HCT116 (cell line): ENCODE results near the gene CCDC121.

Experiments used
- CTCF ChIP-seq, 3 experiments: fragments of 200-600 bp in 1 of 3; sonication (generic) in 1 of 3; IDR thresholded peaks in 2 of 3; conservative IDR thresholded peaks in 1 of 3; 2 replicates each; pipeline ENCODE4 v1.5.1; 2012 to 2017; ENCODE audit warnings: low read depth in 2 of 3, low read length in 2 of 3, antibody characterized with exemption in 1 of 3, borderline replicate concordance in 1 of 3, control low read depth in 1 of 3, mild to moderate bottlenecking in 1 of 3, mixed read lengths in 1 of 3, mixed run types in 1 of 3, moderate library complexity in 1 of 3; ENCODE audit not compliant: insufficient read depth in 1 of 3
- POLR2AphosphoS5 ChIP-seq: IDR thresholded peaks from 2 replicates; pipeline ENCODE4 v1.6.1; 2011; ENCODE audit warnings: mild to moderate bottlenecking, low read depth, low read length, moderate library complexity
- SIN3A ChIP-seq: IDR thresholded peaks from 2 replicates; pipeline ENCODE4 v1.6.1; 2012; ENCODE audit warnings: low read depth

- no peak for TF ChIP-seq CTCF (IDR thresholded peaks at IDR 0.05 in 2 of 3, conservative IDR thresholded peaks at IDR 0.05 in 1 of 3; ENCODE audit: borderline replicate concordance in 1 of 3, insufficient read depth in 1 of 3, low read depth in 2 of 3, low read length in 2 of 3)
- TF ChIP-seq POLR2AphosphoS5: no peak
- TF ChIP-seq SIN3A: no peak
Observed at GRCh38 chr2:27613985-27614384, 14.8 kb downstream of the CCDC121 start.
